ENCODE data around the gene CHRNA7.

DNA sequence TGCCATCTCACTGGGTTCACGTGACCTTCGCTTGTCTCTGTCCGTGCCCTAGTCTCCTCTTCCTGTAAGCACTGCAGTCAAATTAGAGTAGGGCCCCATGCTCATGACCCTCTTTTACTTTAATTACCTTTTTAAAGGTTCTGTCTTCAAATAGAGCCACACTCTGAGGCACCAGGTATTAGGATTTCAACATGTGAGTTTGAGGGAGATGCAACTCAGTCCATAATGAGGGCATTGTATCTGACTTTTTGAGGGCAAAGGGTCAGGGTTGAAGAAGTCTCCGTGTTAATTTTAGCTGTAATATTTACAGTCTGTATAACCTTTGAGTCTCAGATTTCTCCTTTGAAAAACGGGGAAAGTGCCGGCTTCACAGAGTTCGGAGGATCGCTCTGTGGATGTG, 82.9 kb downstream of the CHRNA7 start:
- TF ChIP-seq, protein P1, sequence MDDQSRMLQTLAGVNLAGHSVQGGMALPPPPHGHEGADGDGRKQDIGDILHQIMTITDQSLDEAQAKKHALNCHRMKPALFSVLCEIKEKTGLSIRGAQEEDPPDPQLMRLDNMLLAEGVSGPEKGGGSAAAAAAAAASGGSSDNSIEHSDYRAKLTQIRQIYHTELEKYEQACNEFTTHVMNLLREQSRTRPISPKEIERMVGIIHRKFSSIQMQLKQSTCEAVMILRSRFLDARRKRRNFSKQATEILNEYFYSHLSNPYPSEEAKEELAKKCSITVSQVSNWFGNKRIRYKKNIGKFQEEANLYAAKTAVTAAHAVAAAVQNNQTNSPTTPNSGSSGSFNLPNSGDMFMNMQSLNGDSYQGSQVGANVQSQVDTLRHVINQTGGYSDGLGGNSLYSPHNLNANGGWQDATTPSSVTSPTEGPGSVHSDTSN (IDR thresholded peaks at IDR 0.05): no peak
- TF ChIP-seq, protein P2, sequence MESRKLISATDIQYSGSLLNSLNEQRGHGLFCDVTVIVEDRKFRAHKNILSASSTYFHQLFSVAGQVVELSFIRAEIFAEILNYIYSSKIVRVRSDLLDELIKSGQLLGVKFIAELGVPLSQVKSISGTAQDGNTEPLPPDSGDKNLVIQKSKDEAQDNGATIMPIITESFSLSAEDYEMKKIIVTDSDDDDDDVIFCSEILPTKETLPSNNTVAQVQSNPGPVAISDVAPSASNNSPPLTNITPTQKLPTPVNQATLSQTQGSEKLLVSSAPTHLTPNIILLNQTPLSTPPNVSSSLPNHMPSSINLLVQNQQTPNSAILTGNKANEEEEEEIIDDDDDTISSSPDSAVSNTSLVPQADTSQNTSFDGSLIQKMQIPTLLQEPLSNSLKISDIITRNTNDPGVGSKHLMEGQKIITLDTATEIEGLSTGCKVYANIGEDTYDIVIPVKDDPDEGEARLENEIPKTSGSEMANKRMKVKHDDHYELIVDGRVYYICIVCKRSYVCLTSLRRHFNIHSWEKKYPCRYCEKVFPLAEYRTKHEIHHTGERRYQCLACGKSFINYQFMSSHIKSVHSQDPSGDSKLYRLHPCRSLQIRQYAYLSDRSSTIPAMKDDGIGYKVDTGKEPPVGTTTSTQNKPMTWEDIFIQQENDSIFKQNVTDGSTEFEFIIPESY (IDR thresholded peaks at IDR 0.05; ENCODE audit: borderline replicate concordance, low read depth): no peak
- TF ChIP-seq, protein P3, sequence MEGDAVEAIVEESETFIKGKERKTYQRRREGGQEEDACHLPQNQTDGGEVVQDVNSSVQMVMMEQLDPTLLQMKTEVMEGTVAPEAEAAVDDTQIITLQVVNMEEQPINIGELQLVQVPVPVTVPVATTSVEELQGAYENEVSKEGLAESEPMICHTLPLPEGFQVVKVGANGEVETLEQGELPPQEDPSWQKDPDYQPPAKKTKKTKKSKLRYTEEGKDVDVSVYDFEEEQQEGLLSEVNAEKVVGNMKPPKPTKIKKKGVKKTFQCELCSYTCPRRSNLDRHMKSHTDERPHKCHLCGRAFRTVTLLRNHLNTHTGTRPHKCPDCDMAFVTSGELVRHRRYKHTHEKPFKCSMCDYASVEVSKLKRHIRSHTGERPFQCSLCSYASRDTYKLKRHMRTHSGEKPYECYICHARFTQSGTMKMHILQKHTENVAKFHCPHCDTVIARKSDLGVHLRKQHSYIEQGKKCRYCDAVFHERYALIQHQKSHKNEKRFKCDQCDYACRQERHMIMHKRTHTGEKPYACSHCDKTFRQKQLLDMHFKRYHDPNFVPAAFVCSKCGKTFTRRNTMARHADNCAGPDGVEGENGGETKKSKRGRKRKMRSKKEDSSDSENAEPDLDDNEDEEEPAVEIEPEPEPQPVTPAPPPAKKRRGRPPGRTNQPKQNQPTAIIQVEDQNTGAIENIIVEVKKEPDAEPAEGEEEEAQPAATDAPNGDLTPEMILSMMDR (IDR thresholded peaks at IDR 0.05): no peak
- TF ChIP-seq POLR2AphosphoS5 (IDR thresholded peaks at IDR 0.05; ENCODE audit: low read depth, low read length) (no peak), SIN3A (IDR thresholded peaks at IDR 0.05; ENCODE audit: borderline replicate concordance, low read depth, low read length) (no peak), TAF1 (IDR thresholded peaks at IDR 0.05; ENCODE audit: borderline replicate concordance, low read depth, low read length) (no peak), TEAD4 (IDR thresholded peaks at IDR 0.05; ENCODE audit: borderline replicate concordance, insufficient read depth) (no peak), EZH2phosphoT487 (IDR thresholded peaks at IDR 0.05; ENCODE audit: borderline replicate concordance, low read depth) (no peak), JUND (IDR thresholded peaks at IDR 0.05) (no peak), MXI1 (IDR thresholded peaks at IDR 0.05; ENCODE audit: low read depth, low read length) (no peak), EP300 (IDR thresholded peaks at IDR 0.05; ENCODE audit: borderline replicate concordance in 1 of 2, low read depth in 1 of 2, low read length in 1 of 2) (no peak), GATA2 (CRISPR knock-in tag; IDR thresholded peaks at IDR 0.05) (no peak)
- TF ChIP-seq, protein P4, sequence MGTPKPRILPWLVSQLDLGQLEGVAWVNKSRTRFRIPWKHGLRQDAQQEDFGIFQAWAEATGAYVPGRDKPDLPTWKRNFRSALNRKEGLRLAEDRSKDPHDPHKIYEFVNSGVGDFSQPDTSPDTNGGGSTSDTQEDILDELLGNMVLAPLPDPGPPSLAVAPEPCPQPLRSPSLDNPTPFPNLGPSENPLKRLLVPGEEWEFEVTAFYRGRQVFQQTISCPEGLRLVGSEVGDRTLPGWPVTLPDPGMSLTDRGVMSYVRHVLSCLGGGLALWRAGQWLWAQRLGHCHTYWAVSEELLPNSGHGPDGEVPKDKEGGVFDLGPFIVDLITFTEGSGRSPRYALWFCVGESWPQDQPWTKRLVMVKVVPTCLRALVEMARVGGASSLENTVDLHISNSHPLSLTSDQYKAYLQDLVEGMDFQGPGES (IDR thresholded peaks at IDR 0.05; ENCODE audit: low read depth, low read length): no peak

Measured in SK-N-SH (cell line).